Ishikawa (cell line): ENCODE data around the gene CLDN2.

Experiments
- CEBPB ChIP-seq: IDR thresholded peaks from 2 replicates; pipeline ENCODE4 v1.6.1; 2012
- CREB1 ChIP-seq: IDR thresholded peaks from 2 replicates; pipeline ENCODE4 v1.6.1; 2012; ENCODE audit warnings: low read depth
- EGR1 ChIP-seq: IDR thresholded peaks from 2 replicates; pipeline ENCODE4 v1.6.1; 2012
- EP300 ChIP-seq: IDR thresholded peaks from 2 replicates; pipeline ENCODE4 v1.6.1; 2012; ENCODE audit warnings: borderline replicate concordance
- FOXM1 ChIP-seq: IDR thresholded peaks from 2 replicates; pipeline ENCODE4 v1.6.1; 2012; ENCODE audit warnings: low read depth, borderline replicate concordance
- NFIC ChIP-seq: IDR thresholded peaks from 2 replicates; pipeline ENCODE4 v1.6.1; 2012
- RAD21 ChIP-seq: IDR thresholded peaks from 2 replicates; pipeline ENCODE4 v1.6.1; 2012; ENCODE audit warnings: low read depth
- TAF1 ChIP-seq: IDR thresholded peaks from 2 replicates; pipeline ENCODE4 v1.6.1; 2012; ENCODE audit warnings: low read depth, mild to moderate bottlenecking
- TCF12 ChIP-seq: IDR thresholded peaks from 2 replicates; pipeline ENCODE4 v1.6.1; 2012; ENCODE audit warnings: low read depth
- TEAD4 ChIP-seq: IDR thresholded peaks from 2 replicates; pipeline ENCODE4 v1.6.1; 2012
- YY1 ChIP-seq: IDR thresholded peaks from 2 replicates; pipeline ENCODE4 v1.6.1; 2012; ENCODE audit warnings: low read depth
- ZBTB7A ChIP-seq: IDR thresholded peaks from 2 replicates; pipeline ENCODE4 v1.6.1; 2012; ENCODE audit warnings: low read depth
- TF ChIP-seq, protein P1 (sequence below): IDR thresholded peaks from 2 replicates; pipeline ENCODE4 v1.6.1; 2012
- TF ChIP-seq, protein P2 (sequence below): IDR thresholded peaks from 2 replicates; pipeline ENCODE4 v1.6.1; 2012
- TF ChIP-seq, protein P3 (sequence below): IDR thresholded peaks from 2 replicates; pipeline ENCODE4 v1.6.1; 2012; ENCODE audit warnings: low read depth, mild to moderate bottlenecking

Gene CLDN2

DNA sequence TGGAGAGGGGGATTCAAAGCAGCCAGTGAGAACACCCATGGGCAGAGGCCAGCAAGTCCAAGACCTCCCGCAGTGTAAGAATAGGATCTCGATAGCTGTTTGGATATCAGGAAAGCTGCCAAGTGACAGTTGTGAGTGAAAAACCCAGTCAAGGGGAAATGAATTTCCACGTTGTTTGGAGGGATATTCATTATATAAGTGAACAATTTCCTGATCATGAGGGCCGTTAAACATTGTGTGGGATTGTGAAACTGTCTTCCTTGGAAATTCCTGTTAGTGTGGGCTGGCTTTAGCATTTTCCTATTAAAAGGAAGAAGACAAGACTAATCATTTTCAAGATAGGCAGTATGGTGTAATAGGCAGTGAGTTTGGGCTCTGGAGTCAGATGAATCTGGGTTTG lies 15.0 kb downstream of the CLDN2 start:
- TF ChIP-seq TCF12 (no peak), CREB1 (no peak)

DNA sequence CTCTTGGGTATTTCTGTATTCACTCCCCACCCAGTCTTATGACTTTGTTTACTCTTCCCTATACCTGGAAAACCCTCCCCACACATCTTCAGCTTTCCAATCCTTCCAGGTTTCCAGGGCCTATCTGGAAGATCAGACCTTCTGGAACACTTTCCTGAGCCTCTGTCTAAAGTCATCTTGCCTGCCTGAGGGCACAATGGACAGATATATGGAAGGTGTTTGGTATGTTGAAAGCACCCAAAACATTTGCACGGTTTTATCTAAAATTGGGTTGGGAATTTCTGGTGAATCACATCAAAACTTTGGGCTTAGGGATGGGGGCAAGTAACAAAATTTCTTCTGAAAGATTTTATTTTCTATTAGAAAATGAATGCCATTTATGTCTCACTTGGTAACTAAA lies 16.0 kb downstream of the CLDN2 start:
- no peak for TF ChIP-seq YY1
- no peak for TF ChIP-seq TEAD4
- TF ChIP-seq NFIC, result no peak
- TF ChIP-seq, protein P1, sequence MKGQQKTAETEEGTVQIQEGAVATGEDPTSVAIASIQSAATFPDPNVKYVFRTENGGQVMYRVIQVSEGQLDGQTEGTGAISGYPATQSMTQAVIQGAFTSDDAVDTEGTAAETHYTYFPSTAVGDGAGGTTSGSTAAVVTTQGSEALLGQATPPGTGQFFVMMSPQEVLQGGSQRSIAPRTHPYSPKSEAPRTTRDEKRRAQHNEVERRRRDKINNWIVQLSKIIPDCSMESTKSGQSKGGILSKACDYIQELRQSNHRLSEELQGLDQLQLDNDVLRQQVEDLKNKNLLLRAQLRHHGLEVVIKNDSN, result no peak
- no peak for TF ChIP-seq CREB1

DNA sequence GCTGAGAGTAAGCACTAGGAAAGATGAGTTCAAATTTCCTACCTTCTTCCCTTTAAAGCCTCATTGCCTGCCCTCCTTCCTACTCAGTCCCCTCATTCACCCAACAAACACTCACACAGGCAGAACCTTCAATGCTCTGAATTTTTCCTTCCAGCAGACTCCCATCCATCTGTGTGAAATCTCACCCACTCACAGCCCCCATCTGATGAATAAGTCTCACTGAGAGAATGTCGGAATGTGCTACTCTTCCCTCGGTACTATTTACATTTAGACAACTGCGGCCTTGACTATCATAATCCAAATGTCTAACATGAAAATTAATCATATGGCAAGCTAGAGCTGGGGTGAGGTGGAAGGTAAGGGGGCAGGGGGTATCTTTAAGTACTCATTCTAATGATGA lies 19.4 kb downstream of the CLDN2 start:
- TF ChIP-seq YY1 (no peak), EP300 (no peak), TEAD4 (no peak), TAF1 (no peak), FOXM1 (no peak), CREB1 (no peak), ZBTB7A (no peak), TCF12 (no peak), RAD21 (no peak), CEBPB (no peak), NFIC (no peak), EGR1 (no peak)
- TF ChIP-seq, protein P1, result no peak
- TF ChIP-seq, protein P2, sequence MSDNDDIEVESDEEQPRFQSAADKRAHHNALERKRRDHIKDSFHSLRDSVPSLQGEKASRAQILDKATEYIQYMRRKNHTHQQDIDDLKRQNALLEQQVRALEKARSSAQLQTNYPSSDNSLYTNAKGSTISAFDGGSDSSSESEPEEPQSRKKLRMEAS, result no peak
- TF ChIP-seq, protein P3, sequence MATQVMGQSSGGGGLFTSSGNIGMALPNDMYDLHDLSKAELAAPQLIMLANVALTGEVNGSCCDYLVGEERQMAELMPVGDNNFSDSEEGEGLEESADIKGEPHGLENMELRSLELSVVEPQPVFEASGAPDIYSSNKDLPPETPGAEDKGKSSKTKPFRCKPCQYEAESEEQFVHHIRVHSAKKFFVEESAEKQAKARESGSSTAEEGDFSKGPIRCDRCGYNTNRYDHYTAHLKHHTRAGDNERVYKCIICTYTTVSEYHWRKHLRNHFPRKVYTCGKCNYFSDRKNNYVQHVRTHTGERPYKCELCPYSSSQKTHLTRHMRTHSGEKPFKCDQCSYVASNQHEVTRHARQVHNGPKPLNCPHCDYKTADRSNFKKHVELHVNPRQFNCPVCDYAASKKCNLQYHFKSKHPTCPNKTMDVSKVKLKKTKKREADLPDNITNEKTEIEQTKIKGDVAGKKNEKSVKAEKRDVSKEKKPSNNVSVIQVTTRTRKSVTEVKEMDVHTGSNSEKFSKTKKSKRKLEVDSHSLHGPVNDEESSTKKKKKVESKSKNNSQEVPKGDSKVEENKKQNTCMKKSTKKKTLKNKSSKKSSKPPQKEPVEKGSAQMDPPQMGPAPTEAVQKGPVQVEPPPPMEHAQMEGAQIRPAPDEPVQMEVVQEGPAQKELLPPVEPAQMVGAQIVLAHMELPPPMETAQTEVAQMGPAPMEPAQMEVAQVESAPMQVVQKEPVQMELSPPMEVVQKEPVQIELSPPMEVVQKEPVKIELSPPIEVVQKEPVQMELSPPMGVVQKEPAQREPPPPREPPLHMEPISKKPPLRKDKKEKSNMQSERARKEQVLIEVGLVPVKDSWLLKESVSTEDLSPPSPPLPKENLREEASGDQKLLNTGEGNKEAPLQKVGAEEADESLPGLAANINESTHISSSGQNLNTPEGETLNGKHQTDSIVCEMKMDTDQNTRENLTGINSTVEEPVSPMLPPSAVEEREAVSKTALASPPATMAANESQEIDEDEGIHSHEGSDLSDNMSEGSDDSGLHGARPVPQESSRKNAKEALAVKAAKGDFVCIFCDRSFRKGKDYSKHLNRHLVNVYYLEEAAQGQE, result no peak

DNA sequence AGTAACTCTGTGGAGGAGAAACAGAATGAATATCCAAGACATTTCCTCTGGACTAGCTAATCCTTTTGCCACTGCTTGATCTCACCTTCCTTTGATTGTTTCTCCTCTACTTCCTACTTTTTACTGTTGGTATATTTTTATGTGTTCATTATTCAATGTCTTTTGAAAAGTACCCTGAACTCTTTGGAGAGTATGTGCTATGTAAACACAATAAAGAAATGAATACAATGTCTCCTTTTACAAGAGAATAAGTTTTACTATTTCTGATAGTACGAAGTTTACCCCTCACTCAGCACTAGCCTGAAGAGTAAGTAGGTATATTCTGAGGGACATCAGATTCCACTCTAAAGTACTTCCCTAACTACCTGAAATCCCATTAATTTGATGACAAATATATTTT lies 19.9 kb downstream of the CLDN2 start:
- TF ChIP-seq CEBPB, result no peak
- TF ChIP-seq, protein P2, result no peak

DNA sequence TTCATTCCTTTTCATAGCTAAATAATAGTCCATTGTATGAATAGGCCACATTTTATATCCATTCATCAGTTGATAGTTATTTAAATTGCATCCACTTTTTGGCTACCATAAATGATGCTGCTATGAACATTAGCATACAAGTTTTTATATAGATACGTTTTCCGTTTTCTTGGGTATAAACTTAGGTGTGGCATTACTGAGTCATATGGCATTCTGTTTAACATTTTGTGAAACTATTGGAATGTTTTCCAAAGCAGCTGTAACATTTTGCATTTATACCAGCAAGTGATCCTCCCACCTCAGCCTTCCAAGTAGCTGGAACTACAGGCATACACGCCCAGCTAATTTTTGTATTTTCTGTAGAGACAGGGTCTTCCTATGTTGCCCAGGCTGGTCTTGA lies 26.3 kb downstream of the CLDN2 start:
- no peak for TF ChIP-seq TEAD4
- TF ChIP-seq TAF1, result no peak
- TF ChIP-seq, protein P2, result no peak
- no peak for TF ChIP-seq CEBPB
- no peak for TF ChIP-seq NFIC
- no peak for TF ChIP-seq EGR1
- TF ChIP-seq, protein P1, result no peak
- TF ChIP-seq TCF12, result no peak
- no peak for TF ChIP-seq FOXM1
- TF ChIP-seq, protein P3, result no peak
- TF ChIP-seq YY1, result no peak
- TF ChIP-seq EP300, result no peak
- TF ChIP-seq RAD21, result no peak
- no peak for TF ChIP-seq CREB1
- no peak for TF ChIP-seq ZBTB7A

DNA sequence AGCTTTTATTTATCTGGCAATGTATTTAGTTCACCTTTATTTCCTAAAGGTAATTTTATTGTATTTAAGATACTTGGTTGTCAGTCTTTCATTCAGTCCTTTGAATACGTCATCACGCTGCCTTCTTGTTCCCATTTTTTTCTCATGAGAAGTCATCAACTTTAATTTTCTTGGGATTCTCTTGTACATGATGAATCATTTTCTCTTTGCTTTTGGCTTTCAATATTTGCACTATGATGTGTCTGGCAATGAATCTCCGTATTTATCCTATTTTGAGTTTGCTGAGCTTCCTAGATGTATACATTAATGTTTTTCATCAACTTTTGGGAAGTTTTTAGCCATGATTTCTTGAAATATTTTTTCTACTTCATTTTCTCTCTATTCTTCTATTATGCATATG lies 28.4 kb downstream of the CLDN2 start:
- TF ChIP-seq EGR1 (no peak), NFIC (no peak), FOXM1 (no peak), YY1 (no peak), CREB1 (no peak), RAD21 (no peak), CEBPB (no peak), TCF12 (no peak), EP300 (no peak), TAF1 (no peak), TEAD4 (no peak), ZBTB7A (no peak)
- TF ChIP-seq, protein P3, result no peak
- TF ChIP-seq, protein P2, result no peak
- TF ChIP-seq, protein P1, result no peak
